Measurements from ENCODE around the gene GDF10.

DNA sequence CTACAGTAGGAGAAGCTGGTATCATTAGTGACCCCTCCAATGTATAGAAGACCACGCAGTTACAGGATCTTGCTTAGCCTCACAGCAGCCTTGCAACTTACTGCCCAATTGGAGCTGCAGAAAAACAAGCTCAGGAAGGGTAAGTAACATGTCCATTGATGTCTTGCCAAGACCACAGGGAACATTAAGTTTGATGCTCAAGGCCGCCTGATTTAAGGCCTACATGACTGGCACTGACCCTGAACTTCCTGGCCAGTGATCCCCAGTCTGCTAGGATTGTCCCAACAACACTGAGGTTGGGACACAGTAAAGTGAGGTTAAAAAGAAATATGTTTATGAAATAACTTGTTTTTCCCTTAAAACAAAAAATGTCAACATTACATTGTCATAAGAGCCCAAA, 15.4 kb downstream of the GDF10 start:
- TF ChIP-seq POLR2AphosphoS5 (IDR thresholded peaks at IDR 0.05) (no peak), CTCF (IDR thresholded peaks at IDR 0.05) (no peak), POLR2A (IDR thresholded peaks at IDR 0.05) (no peak)
